HEK293 (cell line): ENCODE results near the gene MRPL4.

ENCODE experiments used
- BCL11A ChIP-seq: fragments of 450-650 bp; formaldehyde crosslinking; IDR thresholded peaks from 2 replicates; pipeline ENCODE4 v1.5.1; 2016; ENCODE audit warnings: low read depth, missing biosample characterization, missing genetic modification characterization
- KLF10 ChIP-seq: fragments of 450-650 bp; IDR thresholded peaks from 2 replicates; pipeline ENCODE4 v1.5.1; 2018; ENCODE audit warnings: missing biosample characterization, mild to moderate bottlenecking, missing genetic modification characterization
- YY1 ChIP-seq: fragments of 450-650 bp; formaldehyde crosslinking; IDR thresholded peaks from 2 replicates; pipeline ENCODE4 v1.5.1; 2018; ENCODE audit warnings: missing biosample characterization, missing genetic modification characterization
- ZFP41 ChIP-seq: fragments of 450-650 bp; formaldehyde crosslinking; IDR thresholded peaks from 2 replicates; pipeline ENCODE4 v1.5.1; 2016; ENCODE audit warnings: missing biosample characterization, missing genetic modification characterization, borderline replicate concordance
- ZNF10 ChIP-seq: fragments of 450-650 bp; formaldehyde crosslinking; IDR thresholded peaks from 2 replicates; pipeline ENCODE4 v1.5.1; 2017; ENCODE audit warnings: missing biosample characterization, missing genetic modification characterization
- ZNF121 ChIP-seq: fragments of 450-650 bp; formaldehyde crosslinking; IDR thresholded peaks from 2 replicates; pipeline ENCODE4 v1.5.1; 2016; ENCODE audit warnings: missing biosample characterization, missing genetic modification characterization
- ZNF391 ChIP-seq: fragments of 450-650 bp; formaldehyde crosslinking; IDR thresholded peaks from 2 replicates; pipeline ENCODE4 v1.5.1; 2016; ENCODE audit warnings: low read depth, missing biosample characterization, missing genetic modification characterization, borderline replicate concordance
- ZNF423 ChIP-seq: fragments of 450-650 bp; formaldehyde crosslinking; IDR thresholded peaks from 2 replicates; pipeline ENCODE4 v1.5.1; 2016; ENCODE audit warnings: missing biosample characterization, missing genetic modification characterization
- ZNF433 ChIP-seq: fragments of 450-650 bp; formaldehyde crosslinking; IDR thresholded peaks from 2 replicates; pipeline ENCODE4 v1.5.1; 2016; ENCODE audit warnings: missing biosample characterization, missing genetic modification characterization, low read depth
- ZNF501 ChIP-seq: fragments of 450-650 bp; formaldehyde crosslinking; IDR thresholded peaks from 2 replicates; pipeline ENCODE4 v1.5.1; 2016; ENCODE audit warnings: missing biosample characterization, missing genetic modification characterization
- ZNF830 ChIP-seq: fragments of 450-650 bp; IDR thresholded peaks from 2 replicates; pipeline ENCODE4 v1.5.0; 2018; ENCODE audit warnings: missing biosample characterization, missing genetic modification characterization, low read depth, mild to moderate bottlenecking, moderate library complexity
- TF ChIP-seq, protein P1 (sequence below): fragments of 450-650 bp; formaldehyde crosslinking; IDR thresholded peaks from 2 replicates; pipeline ENCODE4 v1.5.1; 2016; ENCODE audit warnings: missing biosample characterization, missing genetic modification characterization
- TF ChIP-seq, protein P2 (sequence below): fragments of 450-650 bp; formaldehyde crosslinking; IDR thresholded peaks from 2 replicates; pipeline ENCODE4 v1.5.1; 2016; ENCODE audit warnings: missing biosample characterization, missing genetic modification characterization
- TF ChIP-seq, protein P3 (sequence below): fragments of 450-650 bp; formaldehyde crosslinking; IDR thresholded peaks from 2 replicates; pipeline ENCODE4 v1.5.1; 2016; ENCODE audit warnings: missing biosample characterization, missing genetic modification characterization, low read depth

DNA sequence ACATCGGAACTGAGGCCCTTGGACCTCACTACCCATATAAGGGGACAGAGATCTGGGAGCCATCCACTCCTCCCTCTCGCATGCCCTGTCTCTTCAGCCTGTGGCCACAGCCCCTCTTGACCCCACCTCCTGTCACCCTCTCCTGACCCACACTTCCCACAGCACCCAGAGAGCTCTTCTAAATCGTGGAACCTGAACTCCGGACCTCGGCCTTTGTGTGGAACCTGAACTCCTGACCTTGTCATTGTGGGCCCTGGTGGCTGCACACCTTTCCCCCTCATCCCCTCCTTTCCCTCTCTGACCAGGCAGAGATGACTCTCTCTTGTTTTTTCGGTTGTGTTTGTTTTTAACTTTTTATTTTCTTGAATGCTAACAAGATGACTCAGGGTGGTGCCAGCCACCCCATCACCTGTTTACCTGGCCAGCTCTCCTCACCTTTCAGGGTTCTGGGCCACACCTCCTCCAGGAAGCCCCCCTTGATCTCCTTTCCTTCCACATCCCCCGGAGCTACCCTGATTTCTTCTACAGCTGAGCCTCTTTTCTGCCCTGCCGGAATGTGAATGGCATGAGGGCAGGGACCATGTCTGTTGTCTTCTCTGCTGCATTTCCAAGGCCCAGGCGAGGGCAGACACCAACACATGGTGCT is 5.1 kb downstream of the MRPL4 start:
- TF ChIP-seq YY1 (no peak), KLF10 (no peak), ZNF423 (tag by site-specific recombination) (no peak), ZNF121 (no peak), BCL11A (no peak), ZNF501 (tag by site-specific recombination) (no peak), ZNF433 (tag by site-specific recombination) (no peak), ZFP41 (no peak), ZNF10 (tag by site-specific recombination) (no peak), ZNF391 (no peak), ZNF830 (tag by site-specific recombination) (no peak)
- TF ChIP-seq, protein P1, sequence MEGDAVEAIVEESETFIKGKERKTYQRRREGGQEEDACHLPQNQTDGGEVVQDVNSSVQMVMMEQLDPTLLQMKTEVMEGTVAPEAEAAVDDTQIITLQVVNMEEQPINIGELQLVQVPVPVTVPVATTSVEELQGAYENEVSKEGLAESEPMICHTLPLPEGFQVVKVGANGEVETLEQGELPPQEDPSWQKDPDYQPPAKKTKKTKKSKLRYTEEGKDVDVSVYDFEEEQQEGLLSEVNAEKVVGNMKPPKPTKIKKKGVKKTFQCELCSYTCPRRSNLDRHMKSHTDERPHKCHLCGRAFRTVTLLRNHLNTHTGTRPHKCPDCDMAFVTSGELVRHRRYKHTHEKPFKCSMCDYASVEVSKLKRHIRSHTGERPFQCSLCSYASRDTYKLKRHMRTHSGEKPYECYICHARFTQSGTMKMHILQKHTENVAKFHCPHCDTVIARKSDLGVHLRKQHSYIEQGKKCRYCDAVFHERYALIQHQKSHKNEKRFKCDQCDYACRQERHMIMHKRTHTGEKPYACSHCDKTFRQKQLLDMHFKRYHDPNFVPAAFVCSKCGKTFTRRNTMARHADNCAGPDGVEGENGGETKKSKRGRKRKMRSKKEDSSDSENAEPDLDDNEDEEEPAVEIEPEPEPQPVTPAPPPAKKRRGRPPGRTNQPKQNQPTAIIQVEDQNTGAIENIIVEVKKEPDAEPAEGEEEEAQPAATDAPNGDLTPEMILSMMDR (tag by site-specific recombination) = no peak
- TF ChIP-seq, protein P2, sequence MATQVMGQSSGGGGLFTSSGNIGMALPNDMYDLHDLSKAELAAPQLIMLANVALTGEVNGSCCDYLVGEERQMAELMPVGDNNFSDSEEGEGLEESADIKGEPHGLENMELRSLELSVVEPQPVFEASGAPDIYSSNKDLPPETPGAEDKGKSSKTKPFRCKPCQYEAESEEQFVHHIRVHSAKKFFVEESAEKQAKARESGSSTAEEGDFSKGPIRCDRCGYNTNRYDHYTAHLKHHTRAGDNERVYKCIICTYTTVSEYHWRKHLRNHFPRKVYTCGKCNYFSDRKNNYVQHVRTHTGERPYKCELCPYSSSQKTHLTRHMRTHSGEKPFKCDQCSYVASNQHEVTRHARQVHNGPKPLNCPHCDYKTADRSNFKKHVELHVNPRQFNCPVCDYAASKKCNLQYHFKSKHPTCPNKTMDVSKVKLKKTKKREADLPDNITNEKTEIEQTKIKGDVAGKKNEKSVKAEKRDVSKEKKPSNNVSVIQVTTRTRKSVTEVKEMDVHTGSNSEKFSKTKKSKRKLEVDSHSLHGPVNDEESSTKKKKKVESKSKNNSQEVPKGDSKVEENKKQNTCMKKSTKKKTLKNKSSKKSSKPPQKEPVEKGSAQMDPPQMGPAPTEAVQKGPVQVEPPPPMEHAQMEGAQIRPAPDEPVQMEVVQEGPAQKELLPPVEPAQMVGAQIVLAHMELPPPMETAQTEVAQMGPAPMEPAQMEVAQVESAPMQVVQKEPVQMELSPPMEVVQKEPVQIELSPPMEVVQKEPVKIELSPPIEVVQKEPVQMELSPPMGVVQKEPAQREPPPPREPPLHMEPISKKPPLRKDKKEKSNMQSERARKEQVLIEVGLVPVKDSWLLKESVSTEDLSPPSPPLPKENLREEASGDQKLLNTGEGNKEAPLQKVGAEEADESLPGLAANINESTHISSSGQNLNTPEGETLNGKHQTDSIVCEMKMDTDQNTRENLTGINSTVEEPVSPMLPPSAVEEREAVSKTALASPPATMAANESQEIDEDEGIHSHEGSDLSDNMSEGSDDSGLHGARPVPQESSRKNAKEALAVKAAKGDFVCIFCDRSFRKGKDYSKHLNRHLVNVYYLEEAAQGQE (tag by site-specific recombination) = no peak
- TF ChIP-seq, protein P3, sequence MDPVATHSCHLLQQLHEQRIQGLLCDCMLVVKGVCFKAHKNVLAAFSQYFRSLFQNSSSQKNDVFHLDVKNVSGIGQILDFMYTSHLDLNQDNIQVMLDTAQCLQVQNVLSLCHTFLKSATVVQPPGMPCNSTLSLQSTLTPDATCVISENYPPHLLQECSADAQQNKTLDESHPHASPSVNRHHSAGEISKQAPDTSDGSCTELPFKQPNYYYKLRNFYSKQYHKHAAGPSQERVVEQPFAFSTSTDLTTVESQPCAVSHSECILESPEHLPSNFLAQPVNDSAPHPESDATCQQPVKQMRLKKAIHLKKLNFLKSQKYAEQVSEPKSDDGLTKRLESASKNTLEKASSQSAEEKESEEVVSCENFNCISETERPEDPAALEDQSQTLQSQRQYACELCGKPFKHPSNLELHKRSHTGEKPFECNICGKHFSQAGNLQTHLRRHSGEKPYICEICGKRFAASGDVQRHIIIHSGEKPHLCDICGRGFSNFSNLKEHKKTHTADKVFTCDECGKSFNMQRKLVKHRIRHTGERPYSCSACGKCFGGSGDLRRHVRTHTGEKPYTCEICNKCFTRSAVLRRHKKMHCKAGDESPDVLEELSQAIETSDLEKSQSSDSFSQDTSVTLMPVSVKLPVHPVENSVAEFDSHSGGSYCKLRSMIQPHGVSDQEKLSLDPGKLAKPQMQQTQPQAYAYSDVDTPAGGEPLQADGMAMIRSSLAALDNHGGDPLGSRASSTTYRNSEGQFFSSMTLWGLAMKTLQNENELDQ = no peak
